NCI-H128 (cell line): ENCODE measurements around the gene EVI2A.

Experiments
- DNase-seq: peaks from one replicate; lab custom pipeline; 2025; ENCODE audit not compliant: unreplicated experiment; lab: John Stamatoyannopoulos, UW

Gene EVI2A

DNA sequence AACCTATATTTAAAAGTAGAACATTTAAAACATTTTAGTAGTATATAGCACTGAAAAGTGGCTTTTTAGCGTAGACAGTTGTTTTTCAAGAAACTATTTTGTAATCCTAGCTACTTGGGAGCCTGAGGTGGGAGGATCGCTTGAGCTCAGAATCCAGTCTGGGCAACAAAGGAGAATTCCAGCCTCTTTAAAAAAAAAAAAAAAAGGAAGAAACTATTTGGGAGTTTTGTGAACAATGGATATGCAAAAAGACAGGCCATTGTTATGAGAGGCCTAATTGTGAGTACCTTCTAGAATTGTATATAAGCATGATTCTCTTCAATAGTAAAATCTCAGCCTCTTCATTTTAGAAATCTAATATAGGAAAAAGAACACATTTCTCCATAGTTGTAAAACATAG is 42.0 kb downstream of the EVI2A start:
- no peak for DNase-seq

DNA sequence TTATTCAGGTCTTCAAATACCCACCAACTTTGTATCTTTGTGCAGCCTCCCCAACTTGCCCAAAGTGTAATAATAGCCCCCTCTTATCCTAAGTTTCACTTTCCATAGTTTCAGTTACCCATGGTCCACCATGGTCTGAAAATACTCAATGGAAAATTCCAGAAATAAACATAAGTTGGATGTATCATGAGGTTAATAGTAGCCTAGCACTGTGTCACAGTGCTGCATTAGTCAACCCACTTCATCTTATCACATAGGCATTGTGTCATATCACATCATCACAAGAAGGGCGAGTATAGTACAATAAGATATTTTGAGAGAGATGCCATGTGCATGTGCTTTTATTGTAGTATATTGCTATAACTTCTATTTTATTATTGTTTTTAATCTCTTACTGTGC is 46.3 kb downstream of the EVI2A start:
- no peak for DNase-seq

GRCh38 chr17:31274252-31274651 is 47.2 kb downstream of the EVI2A start:
- DNase-seq, result no peak

- no peak for DNase-seq
Observed at GRCh38 chr17:31273516-31273915, 47.9 kb downstream of the EVI2A start.

GRCh38 chr17:31272803-31273202 is 48.6 kb downstream of the EVI2A start:
- no peak for DNase-seq

DNA sequence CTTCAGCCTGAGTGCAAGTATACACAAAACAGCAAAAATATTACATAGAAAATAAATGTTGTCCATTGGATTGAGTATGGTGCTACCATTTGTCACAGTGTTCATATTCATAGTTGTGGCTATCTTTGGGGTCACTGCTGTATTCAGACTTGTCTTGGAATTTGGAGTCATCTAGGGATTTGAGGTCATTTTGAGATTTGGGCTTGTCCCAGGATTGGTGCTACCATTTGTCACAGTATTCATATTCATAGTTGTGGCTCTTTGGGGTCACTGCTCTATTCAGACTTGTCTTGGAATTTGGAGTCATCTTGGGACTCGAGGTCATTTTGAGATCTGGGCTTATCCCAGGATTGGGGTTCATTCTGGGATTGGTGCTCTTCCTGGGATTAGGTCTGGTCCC is 49.2 kb downstream of the EVI2A start:
- DNase-seq, result no peak

- no peak for DNase-seq
Observed at GRCh38 chr17:31269578-31269983, 51.8 kb downstream of the EVI2A start.

DNA sequence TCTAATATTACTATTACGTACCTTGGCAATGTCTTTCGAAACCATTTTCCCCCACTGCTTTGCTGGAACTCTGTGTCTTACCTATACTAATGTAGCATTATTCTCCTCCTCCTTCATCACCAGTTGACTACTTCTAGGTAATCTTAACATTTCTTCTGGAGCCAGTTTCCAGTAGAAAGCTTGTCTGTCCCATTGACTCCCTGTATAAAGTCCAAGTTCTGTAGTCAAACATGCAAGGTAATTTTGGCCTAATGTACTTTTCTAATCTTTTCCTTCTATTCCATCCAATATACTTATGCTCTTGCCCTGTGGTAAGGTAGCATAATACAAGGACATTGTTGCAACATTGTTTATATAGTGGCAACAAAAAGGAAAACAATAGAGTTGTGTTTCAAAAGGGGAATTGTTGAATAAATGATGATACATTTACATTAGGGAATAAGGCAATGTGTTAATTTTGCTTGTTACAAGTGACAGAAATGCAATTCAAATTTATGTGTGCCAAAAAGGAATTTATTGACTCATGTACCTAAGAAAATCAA is 52.3 kb downstream of the EVI2A start:
- no peak for DNase-seq
